Lower lobe of right lung (tissue), 2 donors: ENCODE measurements around the gene TNIK. TPM values are rescaled to one million over a fixed set of nuclear protein-coding genes. Genes with fewer than 3 reads are reported as not detected.

Source experiments
- ATAC-seq, 2 donors: fragments of 200-7000 bp; cut with Tn5 transposase; one replicate each; pipeline ENCODE4 v1.9.1; 2020 to 2022; ENCODE audit warnings: mild to moderate bottlenecking in 2 of 2, moderate library complexity in 2 of 2
- DNase-seq: peaks from one replicate; pipeline ENCODE4 v3.0.0-alpha.2; 2020
- H3K27ac ChIP-seq: fragments of 200-600 bp; one replicate; pipeline ENCODE4 v1.8.0; 2022
- H3K27me3 ChIP-seq: fragments of 200-600 bp; one replicate; pipeline ENCODE4 v1.8.0; 2022; ENCODE audit warnings: low read depth
- H3K36me3 ChIP-seq: fragments of 200-600 bp; one replicate; pipeline ENCODE4 v1.8.0; 2022; ENCODE audit warnings: mild to moderate bottlenecking
- H3K4me1 ChIP-seq: fragments of 200-600 bp; one replicate; pipeline ENCODE4 v1.8.0; 2022
- H3K4me3 ChIP-seq: fragments of 200-600 bp; one replicate; pipeline ENCODE4 v1.8.0; 2022; ENCODE audit warnings: mild to moderate bottlenecking
- H3K9me3 ChIP-seq: fragments of 200-600 bp; one replicate; pipeline ENCODE4 v1.8.0; 2022
- intact Hi-C: fragments of 100-400 bp; cut with DNase I; formaldehyde crosslinking; loops from one replicate; pipeline ENCODE4 v1.11.0; 2022
- total RNA-seq: library from RNA; stranded (reverse); fragmentation: NEBNext Ultra II Directional; extraction: Animal tissue kit (Norgen Biotek cat#: 25700); gene quantifications from one replicate; pipeline ENCODE4 v1.2.1, GENCODE V29; 2021
- TF ChIP-seq, protein P1 (sequence below): fragments of 200-600 bp; IDR thresholded peaks from one replicate; pipeline ENCODE4 v1.8.0; 2022; ENCODE audit warnings: antibody characterized with exemption, mild to moderate bottlenecking
- donor health status: DM: no; HTN: yes; CAD: no; lungs with severe emphysema.

TNIK gene
- total RNA-seq, 1 donor from 2014 or later: 29.3 TPM

DNA sequence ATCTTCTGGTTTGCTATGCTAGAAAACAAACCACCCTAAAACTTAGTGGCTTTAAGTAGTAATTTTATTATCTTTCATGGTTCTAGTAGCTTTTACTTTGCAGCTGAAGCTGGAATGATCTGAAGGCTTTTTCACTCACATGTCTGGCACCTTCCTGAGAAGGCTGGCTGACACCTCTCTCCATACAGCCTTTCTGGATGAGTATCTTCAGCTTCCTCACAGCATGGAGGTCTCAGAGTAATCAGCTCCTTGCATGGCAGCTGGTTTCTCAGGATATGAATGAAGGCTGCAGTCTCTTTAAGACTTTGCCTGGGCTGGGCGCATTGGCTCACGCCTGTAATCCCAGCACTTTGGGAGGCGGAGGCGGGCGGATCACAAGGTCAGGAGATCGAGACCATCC is 50.0 kb downstream of the TNIK start:
- TF ChIP-seq, protein P1, sequence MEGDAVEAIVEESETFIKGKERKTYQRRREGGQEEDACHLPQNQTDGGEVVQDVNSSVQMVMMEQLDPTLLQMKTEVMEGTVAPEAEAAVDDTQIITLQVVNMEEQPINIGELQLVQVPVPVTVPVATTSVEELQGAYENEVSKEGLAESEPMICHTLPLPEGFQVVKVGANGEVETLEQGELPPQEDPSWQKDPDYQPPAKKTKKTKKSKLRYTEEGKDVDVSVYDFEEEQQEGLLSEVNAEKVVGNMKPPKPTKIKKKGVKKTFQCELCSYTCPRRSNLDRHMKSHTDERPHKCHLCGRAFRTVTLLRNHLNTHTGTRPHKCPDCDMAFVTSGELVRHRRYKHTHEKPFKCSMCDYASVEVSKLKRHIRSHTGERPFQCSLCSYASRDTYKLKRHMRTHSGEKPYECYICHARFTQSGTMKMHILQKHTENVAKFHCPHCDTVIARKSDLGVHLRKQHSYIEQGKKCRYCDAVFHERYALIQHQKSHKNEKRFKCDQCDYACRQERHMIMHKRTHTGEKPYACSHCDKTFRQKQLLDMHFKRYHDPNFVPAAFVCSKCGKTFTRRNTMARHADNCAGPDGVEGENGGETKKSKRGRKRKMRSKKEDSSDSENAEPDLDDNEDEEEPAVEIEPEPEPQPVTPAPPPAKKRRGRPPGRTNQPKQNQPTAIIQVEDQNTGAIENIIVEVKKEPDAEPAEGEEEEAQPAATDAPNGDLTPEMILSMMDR: no peak
- Histone ChIP-seq H3K36me3 (no peaks in the 10 kb centered on the region), H3K27ac (no peak overlapping the region), H3K4me1 (peaks cover 9% of the 10 kb centered on the region), H3K4me3 (no peak overlapping the region), H3K9me3 (no peaks in the 10 kb centered on the region), H3K27me3 (no peaks in the 10 kb centered on the region)
- intact Hi-C loops: no loop called here
- no peak for ATAC-seq
- DNase-seq: no peak

DNA sequence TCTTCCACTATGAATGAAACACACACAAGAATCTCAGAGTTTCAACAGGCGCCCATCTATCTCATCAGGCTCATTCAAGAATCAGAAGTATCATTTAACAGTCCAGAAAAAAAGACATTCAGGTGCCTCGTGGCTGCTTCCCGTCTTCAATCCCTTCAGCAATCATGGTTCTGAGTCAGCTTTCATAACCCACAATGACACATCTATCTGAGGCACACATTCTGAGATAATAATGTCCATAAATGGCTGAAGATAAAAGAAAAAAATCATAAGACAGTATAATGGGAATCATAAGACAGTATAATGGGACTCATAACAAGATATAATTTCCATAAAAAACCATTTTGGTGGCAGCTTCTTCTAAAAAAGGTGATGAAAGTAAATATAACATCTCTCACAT is 52.4 kb downstream of the TNIK start:
- intact Hi-C loops: no loop called here

DNA sequence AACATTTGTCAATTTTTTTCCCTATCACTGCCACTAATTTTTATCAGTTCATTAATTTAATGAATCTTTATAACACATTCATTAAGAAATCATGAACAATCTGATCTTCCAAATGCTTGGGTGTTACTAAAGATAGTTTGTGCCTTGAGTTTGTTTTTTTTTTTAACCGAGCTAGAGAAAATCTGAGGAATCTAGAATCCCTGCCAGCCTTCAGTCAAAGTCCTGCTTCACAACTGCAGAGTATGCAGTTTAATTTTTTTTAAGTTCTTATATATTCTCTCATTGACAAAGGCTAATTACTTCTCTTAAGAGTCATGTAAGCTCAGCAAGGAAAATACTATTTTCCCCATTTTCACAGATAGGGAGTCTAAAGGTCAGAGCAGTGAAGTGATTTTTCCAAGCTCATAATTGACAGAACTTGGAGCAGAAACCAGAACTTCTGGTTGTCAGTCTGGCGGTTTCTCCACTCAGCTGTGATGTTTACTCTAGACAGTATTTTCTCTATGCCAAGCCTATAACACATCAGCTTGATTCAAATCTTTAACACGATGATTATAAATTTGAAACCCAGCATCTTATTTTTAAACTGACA is 55.7 kb downstream of the TNIK start:
- intact Hi-C loops: no loop called here
- no peak overlapping the region for H3K4me3 ChIP-seq
- H3K9me3 ChIP-seq: no peaks in the 10 kb centered on the region
- TF ChIP-seq, protein P1: no peak
- ATAC-seq (no peak), DNase-seq (no peak)
- no peaks in the 10 kb centered on the region for H3K27me3 ChIP-seq
- H3K36me3 ChIP-seq: no peaks in the 10 kb centered on the region
- H3K4me1 ChIP-seq: no peaks in the 10 kb centered on the region
- H3K27ac ChIP-seq: no peak overlapping the region

More for the DNA sequence above, 52.4 kb downstream of the TNIK start:
- Histone ChIP-seq H3K36me3 (no peaks in the 10 kb centered on the region), H3K27ac (no peak overlapping the region), H3K27me3 (no peaks in the 10 kb centered on the region), H3K4me3 (no peak overlapping the region), H3K9me3 (no peaks in the 10 kb centered on the region), H3K4me1 (peaks cover 4% of the 10 kb centered on the region)
- TF ChIP-seq, protein P1: no peak
- ATAC-seq: no peak
- no peak for DNase-seq

DNA sequence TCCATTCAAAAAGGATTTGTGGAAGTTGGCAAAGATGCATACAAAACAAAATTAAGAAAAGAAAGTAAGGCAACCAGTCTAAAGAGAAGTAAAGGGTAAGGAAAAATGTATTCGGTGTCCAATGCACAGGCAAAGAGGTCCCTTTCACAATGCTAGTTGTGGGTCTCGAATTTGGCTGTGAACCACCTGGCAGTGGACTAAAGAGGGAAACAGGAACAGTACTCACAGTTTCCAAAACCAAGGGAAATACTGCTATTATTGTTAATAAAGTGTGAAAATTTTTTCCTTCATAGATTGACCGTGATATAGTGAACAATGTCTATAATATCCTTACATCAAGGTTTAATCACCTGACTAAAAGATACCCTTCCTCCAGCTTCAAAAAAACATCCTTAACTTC is 57.9 kb downstream of the TNIK start:
- Histone ChIP-seq H3K27ac (no peak overlapping the region), H3K4me3 (no peak overlapping the region), H3K4me1 (no peaks in the 10 kb centered on the region), H3K36me3 (no peaks in the 10 kb centered on the region), H3K27me3 (no peaks in the 10 kb centered on the region), H3K9me3 (no peaks in the 10 kb centered on the region)
- intact Hi-C loops: no loop called here
- ATAC-seq: no peak
- TF ChIP-seq, protein P1: no peak
- DNase-seq: no peak

DNA sequence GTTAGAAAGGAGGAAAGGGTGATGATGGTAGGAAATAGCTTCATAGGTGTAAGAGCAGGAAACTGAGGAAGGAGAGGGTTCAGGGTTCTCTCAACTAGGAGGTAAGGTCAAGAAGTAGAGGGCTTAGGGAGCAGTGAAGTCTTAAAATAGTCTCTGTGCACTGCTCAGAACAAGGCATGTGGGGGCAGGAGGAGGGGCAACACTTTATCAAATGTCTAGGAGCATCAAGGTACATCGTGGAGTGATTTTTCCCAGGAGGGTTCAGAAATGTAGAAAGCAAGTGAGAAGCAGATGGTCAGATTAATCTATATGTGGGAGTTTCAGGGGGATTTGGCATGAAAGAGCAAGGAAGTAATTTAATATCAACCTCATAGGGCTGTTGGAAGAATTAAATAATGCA is 58.8 kb downstream of the TNIK start:
- no peak overlapping the region for H3K27ac ChIP-seq
- no peaks in the 10 kb centered on the region for H3K36me3 ChIP-seq
- intact Hi-C loops: no loop called here
- H3K4me1 ChIP-seq: no peaks in the 10 kb centered on the region
- H3K27me3 ChIP-seq: no peaks in the 10 kb centered on the region
- no peak for ATAC-seq
- no peak overlapping the region for H3K4me3 ChIP-seq
- no peaks in the 10 kb centered on the region for H3K9me3 ChIP-seq
- TF ChIP-seq, protein P1: no peak
- no peak for DNase-seq
